Right renal cortex interstitium (tissue), 3 donors: ENCODE data around the gene LAMP1. TPM values are rescaled to one million over a fixed set of nuclear protein-coding genes. Genes with fewer than 3 reads are reported as not detected.

ENCODE experiments used
- polyA plus RNA-seq, 3 donors: library from polyadenylated mRNA; unstranded; fragments of 120-200 nt; gene quantifications; one replicate each; pipeline ENCODE4 v1.2.1, GENCODE V29; 2013; ENCODE audit not compliant: insufficient read length in 3 of 3

The LAMP1 gene
- polyA plus RNA-seq, 3 donors, result 173 to 191 (median 182) TPM

Other genes starting within 250 kb of the LAMP1 start
- gene F7, start 191.4 kb upstream of the LAMP1 start, polyA plus RNA-seq, result 1 to 10 TPM; 2.6 to 4.5 (median 3.2) TPM
- gene F10, start 174.4 kb upstream of the LAMP1 start, polyA plus RNA-seq, result 10 to 100 TPM; 16.9 to 20.3 (median 17.7) TPM
- gene PROZ, start 138.6 kb upstream of the LAMP1 start, polyA plus RNA-seq, result 1 to 10 TPM in 2 of 3 donors, under 1 TPM in 1; 0.75 to 2.8 (median 1.6) TPM
- gene PCID2, start 88.6 kb upstream of the LAMP1 start, polyA plus RNA-seq, result 10 to 100 TPM; 57.0 to 63.3 (median 60.5) TPM
- gene CUL4A, start 87.6 kb upstream of the LAMP1 start, polyA plus RNA-seq, result 10 to 100 TPM; 79.3 to 85.1 (median 83.9) TPM
- gene GRTP1, start 66.9 kb downstream of the LAMP1 start, polyA plus RNA-seq, result 10 to 100 TPM in 2 of 3 donors, 1 to 10 TPM in 1; 9.2 to 16.9 (median 16.3) TPM
- 1 to 10 TPM; 3.2 to 4.4 (median 3.3) TPM for gene ADPRHL1, start 156.2 kb downstream of the LAMP1 start, polyA plus RNA-seq
- gene DCUN1D2, start 193.5 kb downstream of the LAMP1 start, polyA plus RNA-seq, result 10 to 100 TPM; 17.2 to 19.7 (median 19.6) TPM